GM12891 (cell line): ENCODE data around the gene TRIM8.

Source experiments
- DNase-seq: peaks from one replicate; pipeline ENCODE4 v3.0.0; 2011; ENCODE audit warnings: low spot score; ENCODE audit not compliant: insufficient read length
- FAIRE-seq: peaks from 2 replicates; lab custom pipeline; 2011; peaks lifted over from hg19 to GRCh38; lab: Jason Lieb, UNC
- PAX5 ChIP-seq: IDR thresholded peaks from 2 replicates; pipeline ENCODE4 v1.6.1; 2011; ENCODE audit warnings: low read length, moderate library complexity, mild to moderate bottlenecking; ENCODE audit not compliant: insufficient read depth, severe bottlenecking
- POLR2A ChIP-seq: IDR thresholded peaks from 2 replicates; pipeline ENCODE4 v1.6.1; 2011; ENCODE audit warnings: low read depth, low read length, control low read depth
- POLR2AphosphoS5 ChIP-seq: IDR thresholded peaks from 2 replicates; pipeline ENCODE4 v1.6.1; 2011; ENCODE audit warnings: low read depth, low read length, control low read depth
- POU2F2 ChIP-seq: IDR thresholded peaks from 2 replicates; pipeline ENCODE4 v1.6.1; 2011; ENCODE audit warnings: low read depth, mild to moderate bottlenecking, control low read depth, low read length, moderate library complexity
- SPI1 ChIP-seq: IDR thresholded peaks from 2 replicates; pipeline ENCODE4 v1.6.1; 2011; ENCODE audit warnings: low read depth, low read length, control low read depth
- TAF1 ChIP-seq: IDR thresholded peaks from 2 replicates; pipeline ENCODE4 v1.6.1; 2011; ENCODE audit warnings: low read depth, low read length, control low read depth

Gene TRIM8

DNA sequence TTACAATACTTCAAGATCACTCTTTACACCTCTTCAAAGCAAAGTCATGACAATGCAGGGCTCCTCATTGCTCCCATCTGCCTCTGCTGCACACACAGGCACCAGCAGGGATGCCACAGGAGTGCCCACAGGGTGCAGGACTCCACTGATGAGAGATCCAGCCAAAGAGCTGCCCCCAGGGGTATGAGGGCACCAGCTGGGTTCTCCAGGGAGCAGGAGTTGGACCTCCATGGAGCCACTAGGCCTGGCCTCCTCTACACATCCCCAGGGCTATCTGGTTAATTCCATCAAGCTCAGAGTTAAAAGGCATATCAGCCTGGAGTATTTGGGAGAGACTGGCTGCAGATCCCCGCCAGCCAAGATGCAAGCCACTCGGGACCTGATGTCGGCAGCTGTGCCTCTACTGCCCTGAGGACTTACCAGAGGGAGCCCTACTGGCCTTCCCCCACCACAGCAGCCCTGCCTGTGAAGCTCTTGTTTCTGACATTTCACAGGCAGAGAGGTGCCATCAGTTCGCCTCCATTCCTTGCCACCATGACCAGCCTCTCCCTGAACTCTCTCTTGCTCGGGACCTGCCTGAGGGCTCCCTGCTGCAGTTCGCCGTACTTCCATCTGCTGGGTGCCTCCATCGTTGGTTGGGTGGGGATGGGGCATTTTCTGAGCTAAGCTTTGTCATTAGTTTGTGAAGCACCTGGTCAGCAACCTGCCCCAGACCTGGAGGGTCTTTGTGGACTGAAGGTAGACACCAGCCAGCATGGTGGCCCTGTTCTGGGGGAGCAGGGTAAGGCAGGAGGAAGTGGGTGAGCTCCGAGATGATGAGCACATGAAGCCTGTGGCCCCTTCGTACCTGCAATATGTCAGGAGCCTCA is 12.5 kb upstream of the TRIM8 start:
- DNase-seq (no peak), FAIRE-seq (no peak)
- no peak for TF ChIP-seq PAX5
- no peak for TF ChIP-seq SPI1
- TF ChIP-seq TAF1, result no peak
- TF ChIP-seq POLR2AphosphoS5, result no peak
- TF ChIP-seq POLR2A, result no peak
- TF ChIP-seq POU2F2, result no peak

GRCh38 chr10:102632394-102633111 is 11.7 kb upstream of the TRIM8 start:
- no peak for DNase-seq
- FAIRE-seq, result no peak
- TF ChIP-seq PAX5 (no peak), POU2F2 (no peak), SPI1 (no peak), POLR2AphosphoS5 (no peak), TAF1 (no peak), POLR2A (no peak)

GRCh38 chr10:102633287-102633686 is 11.0 kb upstream of the TRIM8 start:
- FAIRE-seq, result no peak
- TF ChIP-seq TAF1 (no peak), SPI1 (no peak)
- DNase-seq, result no peak

DNA sequence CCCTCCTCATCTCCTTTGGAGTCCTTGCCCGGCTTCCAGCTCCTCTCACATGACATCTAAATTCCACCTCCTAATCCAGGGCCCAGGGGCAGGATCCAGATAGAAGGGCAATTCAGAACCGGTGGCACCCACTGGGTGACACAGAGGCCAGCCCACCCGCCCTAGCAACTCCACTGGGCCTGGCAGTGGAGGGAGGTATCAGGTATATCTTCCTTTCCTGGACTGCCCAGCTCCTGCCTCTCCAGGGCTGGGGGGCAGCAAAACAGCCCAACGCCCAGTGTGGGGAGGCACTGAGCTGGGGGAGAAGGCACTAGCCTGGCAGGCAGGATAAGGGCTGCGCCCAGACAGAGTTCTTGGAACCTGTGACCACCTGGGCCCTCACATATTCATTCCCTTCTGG is 10.4 kb upstream of the TRIM8 start:
- FAIRE-seq (no peak), DNase-seq (no peak)
- TF ChIP-seq SPI1 (no peak), PAX5 (no peak), POU2F2 (no peak), POLR2A (no peak), POLR2AphosphoS5 (no peak), TAF1 (no peak)

GRCh38 chr10:102634686-102635085 is 9.6 kb upstream of the TRIM8 start:
- no peak for DNase-seq
- TF ChIP-seq POLR2A (no peak), SPI1 (no peak), POU2F2 (no peak), PAX5 (no peak), POLR2AphosphoS5 (no peak), TAF1 (no peak)

DNA sequence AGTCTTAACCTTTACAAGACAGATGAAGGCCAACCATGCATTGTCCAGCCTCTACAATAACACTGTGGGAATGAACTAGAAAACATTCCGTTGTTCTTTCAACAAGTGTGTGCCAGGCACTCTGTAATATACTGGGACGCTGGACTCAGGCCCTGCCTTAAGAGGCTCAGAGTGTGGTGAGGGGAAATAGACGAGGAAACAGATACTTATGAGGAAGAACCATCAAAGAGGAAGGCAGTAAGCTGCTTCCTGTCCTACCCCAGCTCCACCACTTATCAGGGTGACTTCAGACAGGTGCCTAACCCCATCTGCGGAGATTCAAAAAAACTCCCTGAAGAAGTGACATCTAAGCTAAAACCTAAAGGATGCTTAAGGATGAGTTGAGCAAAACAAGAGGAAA is 8.9 kb upstream of the TRIM8 start:
- no peak for DNase-seq
- TF ChIP-seq POU2F2 (no peak), SPI1 (0 out of 2 replicates have a peak, but pooled peaks have one; percentile 10)
- peak; percentile 62 for FAIRE-seq

More at GRCh38 chr10:102634686-102635085, 9.6 kb upstream of the TRIM8 start:
- no peak for FAIRE-seq

DNA sequence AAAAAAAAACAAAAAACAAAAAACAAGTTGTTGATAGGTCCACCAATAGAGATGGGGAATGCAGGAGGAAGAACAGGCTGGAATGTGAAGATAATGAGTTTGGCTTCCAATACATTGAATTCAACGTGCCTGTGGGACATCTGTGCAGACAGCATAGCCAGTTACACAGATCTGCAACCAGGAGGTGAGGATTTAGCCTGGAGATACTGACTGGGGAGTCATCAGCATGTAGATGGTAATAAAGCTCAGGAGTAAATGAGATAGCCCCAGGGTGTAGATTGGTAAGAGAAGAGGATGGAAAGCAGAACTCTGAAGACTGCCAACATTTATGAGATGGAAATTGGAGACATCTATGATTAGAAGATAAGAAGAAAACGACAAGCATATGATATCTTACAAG is 4.7 kb upstream of the TRIM8 start:
- DNase-seq, result no peak
- TF ChIP-seq POLR2A (no peak), POU2F2 (no peak)
- FAIRE-seq, result no peak

DNA sequence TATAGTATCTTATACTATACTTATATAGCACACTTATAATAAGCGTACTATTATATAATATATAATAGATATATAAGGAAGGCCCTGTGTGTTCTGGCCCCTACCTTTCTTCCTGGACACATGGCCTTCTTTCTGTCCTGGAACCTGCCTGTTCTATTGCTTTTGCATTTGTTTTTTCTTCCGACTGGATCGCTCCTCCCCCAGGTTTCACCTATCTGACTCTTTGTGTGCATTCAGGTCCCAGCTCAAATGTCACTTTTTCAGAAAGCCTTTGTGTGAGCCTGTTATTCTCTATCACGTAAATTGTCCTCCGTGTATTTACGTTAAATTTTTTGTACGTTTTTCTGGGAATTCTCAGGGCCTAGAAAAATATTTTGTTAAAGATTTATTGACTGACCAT is 2.9 kb upstream of the TRIM8 start:
- DNase-seq (no peak), FAIRE-seq (no peak)
- TF ChIP-seq PAX5, result no peak
- TF ChIP-seq POU2F2, result no peak
- TF ChIP-seq POLR2A, result no peak
- TF ChIP-seq TAF1, result no peak
- no peak for TF ChIP-seq SPI1

- FAIRE-seq, result peak; percentile 97
- DNase-seq, result peak; percentile 79
- TF ChIP-seq POLR2AphosphoS5, result no peak
- no peak for TF ChIP-seq TAF1
Observed at GRCh38 chr10:102641880-102642735, 2.2 kb upstream of the TRIM8 start.
